GM12878 (cell line): ENCODE data around the gene CRYBG3. TPM values are rescaled to one million over a fixed set of nuclear protein-coding genes. Genes with fewer than 3 reads are reported as not detected.

Source experiments
- ATAC-seq: fragments of 200-7000 bp; cut with Tn5 transposase; 3 replicates; pipeline ENCODE4 v1.9.1; 2020; ENCODE audit warnings: mild to moderate bottlenecking, moderate library complexity
- BruUV-seq: library from RNA; stranded (reverse); fragments of 400-500 nt; replicated peaks from 2 replicates; lab custom pipeline; 2021; lab: Mats Ljungman, UMichigan
- CTCF ChIA-PET: fragments of 300-600 bp; sonication (Branson Sonifier 250); formaldehyde crosslinking; extraction: SDS; loops from one replicate; lab custom pipeline; 2021; ENCODE audit warnings: inconsistent platforms; lab: Yijun Ruan, JAX
- POLR2A ChIA-PET: fragments of 350-600 bp; formaldehyde crosslinking; extraction: SDS; loops from one replicate; lab custom pipeline; 2021; ENCODE audit warnings: inconsistent platforms; lab: Charles Lee
- RAD21 ChIA-PET: fragments of 300-600 bp; sonication (Branson Sonifier 250); formaldehyde crosslinking; loops from one replicate; lab custom pipeline; 2023; ENCODE audit warnings: antibody characterized with exemption; ENCODE audit not compliant: unreplicated experiment; lab: Charles Lee
- SMC1A ChIA-PET: fragments of 300-600 bp; sonication (Branson Sonifier 250); formaldehyde crosslinking; loops from one replicate; lab custom pipeline; 2023; ENCODE audit not compliant: unreplicated experiment, uncharacterized antibody; lab: Charles Lee
- DNase-seq: peaks from one replicate; pipeline ENCODE4 v3.0.0-alpha.2; 2011; ENCODE audit warnings: low read depth, low spot score
- FAIRE-seq: peaks from 3 replicates; lab custom pipeline; 2011; peaks lifted over from hg19 to GRCh38; lab: Jason Lieb, UNC
- H2AFZ ChIP-seq: 2 replicates; pipeline ENCODE4 v1.6.0; 2011; ENCODE audit warnings: low read depth, low read length, control low read depth; ENCODE audit not compliant: control insufficient read depth
- H3K27ac ChIP-seq: 2 replicates; pipeline ENCODE4 v1.5.1; 2011; ENCODE audit warnings: control low read depth; ENCODE audit not compliant: control insufficient read depth, insufficient read depth
- H3K27me3 ChIP-seq, 2 experiments: replicated peaks in 1 of 2; 2 replicates each; pipeline versions ENCODE4 v1.6.0 to v1.6.1; 2011; ENCODE audit warnings: low read length in 1 of 2; ENCODE audit not compliant: control insufficient read depth in 2 of 2, insufficient read depth in 2 of 2
- H3K36me3 ChIP-seq, 2 experiments: 2 replicates each; pipeline ENCODE4 v1.5.1; 2011; ENCODE audit warnings: low read length in 1 of 2; ENCODE audit not compliant: control insufficient read depth in 2 of 2, insufficient read depth in 2 of 2
- H3K4me1 ChIP-seq: 2 replicates; pipeline ENCODE4 v1.6.1; 2011; ENCODE audit warnings: mild to moderate bottlenecking, low read length, moderate library complexity, mixed read lengths; ENCODE audit not compliant: control insufficient read depth, insufficient read depth
- H3K4me2 ChIP-seq: 2 replicates; pipeline ENCODE4 v1.6.0; 2011; ENCODE audit warnings: control low read depth; ENCODE audit not compliant: control insufficient read depth, insufficient read depth
- H3K4me3 ChIP-seq: fragments of 200-600 bp; sonication (generic); 2 replicates; pipeline ENCODE4 v1.5.1; 2016
- H3K79me2 ChIP-seq: 2 replicates; pipeline ENCODE4 v1.6.0; 2011; ENCODE audit warnings: low read length; ENCODE audit not compliant: control insufficient read depth, insufficient read depth
- H3K9ac ChIP-seq: 2 replicates; pipeline ENCODE4 v1.8.0; 2011; ENCODE audit warnings: low read length, control low read depth, mixed read lengths; ENCODE audit not compliant: control insufficient read depth, insufficient read depth
- H3K9me3 ChIP-seq: replicated peaks from 3 replicates; pipeline ENCODE4 v1.5.1; 2011; ENCODE audit warnings: mild to moderate bottlenecking, low read length; ENCODE audit not compliant: control insufficient read depth, insufficient read depth
- H4K20me1 ChIP-seq: 2 replicates; pipeline ENCODE4 v1.6.0; 2011; ENCODE audit not compliant: control insufficient read depth, insufficient read depth
- ESRRA ChIP-seq: IDR thresholded peaks from 2 replicates; pipeline ENCODE4 v1.6.1; 2012; ENCODE audit warnings: mild to moderate bottlenecking, low read length, improper control_type of control experiment
- GABPA ChIP-seq: IDR thresholded peaks from 2 replicates; pipeline ENCODE4 v1.6.1; 2014; ENCODE audit warnings: antibody characterized with exemption, low read depth, mild to moderate bottlenecking, inconsistent platforms
- HDAC6 ChIP-seq: fragments of 200-600 bp; sonication (generic); IDR thresholded peaks from one replicate; pipeline ENCODE4 v1.8.0; 2017; ENCODE audit warnings: antibody characterized with exemption; ENCODE audit not compliant: unreplicated experiment
- IKZF2 ChIP-seq, 2 experiments: fragments of 450-650 bp; IDR thresholded peaks; 2 replicates each; pipeline ENCODE4 v1.6.1; 2017; ENCODE audit warnings: mild to moderate bottlenecking in 2 of 2, moderate library complexity in 2 of 2
- SUZ12 ChIP-seq: fragments of 200-600 bp; sonication (generic); IDR thresholded peaks from one replicate; pipeline ENCODE4 v1.6.1; 2018; ENCODE audit warnings: antibody characterized with exemption, mild to moderate bottlenecking; ENCODE audit not compliant: unreplicated experiment
- TBL1XR1 ChIP-seq: IDR thresholded peaks from 2 replicates; pipeline ENCODE4 v1.6.1; 2012; ENCODE audit warnings: low read depth, low read length, improper control_type of control experiment
- TCF12 ChIP-seq: IDR thresholded peaks from 2 replicates; pipeline ENCODE4 v1.6.1; 2011; ENCODE audit warnings: low read depth, mild to moderate bottlenecking, low read length
- TCF3 ChIP-seq: IDR thresholded peaks from 2 replicates; pipeline ENCODE4 v1.6.1; 2012; ENCODE audit warnings: low read depth, mild to moderate bottlenecking, low read length, borderline replicate concordance; ENCODE audit not compliant: insufficient read depth
- in situ Hi-C: fragments of 300-500 bp; cut with MboI; formaldehyde crosslinking; loops from 9 replicates; pipeline ENCODE4 v1.14.3; 2018; ENCODE audit warnings: mixed read lengths
- intact Hi-C: fragments of 100-400 bp; cut with micrococcal nuclease; formaldehyde crosslinking; loops from one replicate; pipeline ENCODE4 v1.14.2; 2022; ENCODE audit not compliant: unreplicated experiment
- polyA plus RNA-seq, 11 experiments: library from polyadenylated mRNA; depleted of rRNA in 4 of 11; unstranded in 6 of 11; stranded (reverse) in 5 of 11; fragments of >200 nt; fragmentation: Nextera tagmentation in 4 of 11; fragmentation: Illumina TruSeq in 1 of 11; extraction: Ambion mirVana in 4 of 11; extraction: Trizol in 1 of 11; gene quantifications; 1 replicate in 1 of 11; 2 replicates in 10 of 11; pipeline versions ENCODE4 v1.2.1 to v1.2.3, GENCODE V29; 2011 to 2016; ENCODE audit warnings: inconsistent platforms in 2 of 11, missing spikeins in 2 of 11, low read depth in 1 of 11
- total RNA-seq, 4 experiments: library from RNA; depleted of rRNA in 3 of 4; stranded (reverse); fragments of >200 nt in 3 of 4; fragmentation: Illumina TruSeq in 1 of 4; extraction: Trizol in 1 of 4; gene quantifications; 2 replicates each; pipeline versions ENCODE4 v1.2.1 to v1.2.3, GENCODE V29; 2013 to 2021
- TF ChIP-seq, protein P1 (sequence below): fragments of 450-650 bp; formaldehyde crosslinking; IDR thresholded peaks from 2 replicates; pipeline ENCODE4 v1.5.0; 2022; ENCODE audit warnings: mild to moderate bottlenecking, missing genetic modification characterization
- TF ChIP-seq, protein P2 (sequence below): IDR thresholded peaks from 2 replicates; pipeline ENCODE4 v1.6.1; 2012; ENCODE audit warnings: mild to moderate bottlenecking, low read depth, low read length
- TF ChIP-seq, protein P3 (sequence below): fragments of 450-650 bp; IDR thresholded peaks from 2 replicates; pipeline ENCODE4 v1.6.1; 2018; ENCODE audit warnings: borderline replicate concordance, mild to moderate bottlenecking; ENCODE audit not compliant: partially characterized antibody

The CRYBG3 gene
- total and polyA plus RNA-seq, 10 of the 15 experiments (the other 5 are each of a cell fraction or from before 2014, with no cell fraction given), result 0.11 to 5.4 (median 1.6) TPM

DNA sequence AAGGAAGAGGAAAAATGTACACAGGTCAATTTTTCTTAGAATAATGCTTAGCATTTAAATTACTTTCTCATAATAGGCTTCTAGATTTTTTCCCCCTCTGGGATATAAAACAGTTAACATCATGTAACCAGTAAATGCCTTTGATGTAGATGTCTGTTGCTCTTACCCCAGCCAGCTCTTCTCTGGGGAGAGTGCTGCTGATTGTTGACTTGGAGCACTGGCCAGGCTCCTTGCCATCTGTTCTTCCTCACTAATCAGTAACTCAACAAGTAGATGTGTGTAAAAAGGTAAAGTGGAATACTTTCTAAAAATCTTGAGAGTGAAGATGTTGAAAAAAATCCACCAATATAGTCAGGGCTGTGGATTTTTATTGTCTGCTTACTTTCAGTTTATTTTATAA is 108.2 kb downstream of the CRYBG3 start:
- ChIA-PET POLR2A (no interaction called here), CTCF (no interaction called here), SMC1A (interaction anchor here (1.2 kb wide), 1 partner anchor 15 kb away, joined by 3 read pairs; no protein-coding TSS in a partner anchor), RAD21 (no interaction called here)
- FAIRE-seq, result no peak
- Histone ChIP-seq H4K20me1 (no peaks in the 10 kb centered on the region), H3K36me3 (no peaks in the 10 kb centered on the region; a peak in 1 of 4 replicates), H3K4me3 (no peak overlapping the region), H3K9me3 (no peaks in the 10 kb centered on the region), H3K79me2 (no peaks in the 10 kb centered on the region), H3K27ac (no peak overlapping the region), H3K4me2 (no peak overlapping the region), H3K27me3 (no peaks in the 10 kb centered on the region), H3K9ac (no peak overlapping the region), H2AFZ (no peak overlapping the region), H3K4me1 (no peaks in the 10 kb centered on the region)
- BruUV-seq, result no TSS peak
- in situ Hi-C loops, result no loop called here
- ATAC-seq, result no peak
- no peak for DNase-seq
- intact Hi-C loops, result no loop called here
- TF ChIP-seq, protein P1, sequence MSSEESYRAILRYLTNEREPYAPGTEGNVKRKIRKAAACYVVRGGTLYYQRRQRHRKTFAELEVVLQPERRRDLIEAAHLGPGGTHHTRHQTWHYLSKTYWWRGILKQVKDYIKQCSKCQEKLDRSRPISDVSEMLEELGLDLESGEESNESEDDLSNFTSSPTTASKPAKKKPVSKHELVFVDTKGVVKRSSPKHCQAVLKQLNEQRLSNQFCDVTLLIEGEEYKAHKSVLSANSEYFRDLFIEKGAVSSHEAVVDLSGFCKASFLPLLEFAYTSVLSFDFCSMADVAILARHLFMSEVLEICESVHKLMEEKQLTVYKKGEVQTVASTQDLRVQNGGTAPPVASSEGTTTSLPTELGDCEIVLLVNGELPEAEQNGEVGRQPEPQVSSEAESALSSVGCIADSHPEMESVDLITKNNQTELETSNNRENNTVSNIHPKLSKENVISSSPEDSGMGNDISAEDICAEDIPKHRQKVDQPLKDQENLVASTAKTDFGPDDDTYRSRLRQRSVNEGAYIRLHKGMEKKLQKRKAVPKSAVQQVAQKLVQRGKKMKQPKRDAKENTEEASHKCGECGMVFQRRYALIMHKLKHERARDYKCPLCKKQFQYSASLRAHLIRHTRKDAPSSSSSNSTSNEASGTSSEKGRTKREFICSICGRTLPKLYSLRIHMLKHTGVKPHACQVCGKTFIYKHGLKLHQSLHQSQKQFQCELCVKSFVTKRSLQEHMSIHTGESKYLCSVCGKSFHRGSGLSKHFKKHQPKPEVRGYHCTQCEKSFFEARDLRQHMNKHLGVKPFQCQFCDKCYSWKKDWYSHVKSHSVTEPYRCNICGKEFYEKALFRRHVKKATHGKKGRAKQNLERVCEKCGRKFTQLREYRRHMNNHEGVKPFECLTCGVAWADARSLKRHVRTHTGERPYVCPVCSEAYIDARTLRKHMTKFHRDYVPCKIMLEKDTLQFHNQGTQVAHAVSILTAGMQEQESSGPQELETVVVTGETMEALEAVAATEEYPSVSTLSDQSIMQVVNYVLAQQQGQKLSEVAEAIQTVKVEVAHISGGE (CRISPR knock-in tag), result no peak
- TF ChIP-seq ESRRA (no peak), TCF3 (no peak), SUZ12 (no peak), TBL1XR1 (no peak), TCF12 (no peak), HDAC6 (no peak), GABPA (no peak), IKZF2 (IDR thresholded peaks at IDR 0.05) (no peak)
- TF ChIP-seq, protein P2, sequence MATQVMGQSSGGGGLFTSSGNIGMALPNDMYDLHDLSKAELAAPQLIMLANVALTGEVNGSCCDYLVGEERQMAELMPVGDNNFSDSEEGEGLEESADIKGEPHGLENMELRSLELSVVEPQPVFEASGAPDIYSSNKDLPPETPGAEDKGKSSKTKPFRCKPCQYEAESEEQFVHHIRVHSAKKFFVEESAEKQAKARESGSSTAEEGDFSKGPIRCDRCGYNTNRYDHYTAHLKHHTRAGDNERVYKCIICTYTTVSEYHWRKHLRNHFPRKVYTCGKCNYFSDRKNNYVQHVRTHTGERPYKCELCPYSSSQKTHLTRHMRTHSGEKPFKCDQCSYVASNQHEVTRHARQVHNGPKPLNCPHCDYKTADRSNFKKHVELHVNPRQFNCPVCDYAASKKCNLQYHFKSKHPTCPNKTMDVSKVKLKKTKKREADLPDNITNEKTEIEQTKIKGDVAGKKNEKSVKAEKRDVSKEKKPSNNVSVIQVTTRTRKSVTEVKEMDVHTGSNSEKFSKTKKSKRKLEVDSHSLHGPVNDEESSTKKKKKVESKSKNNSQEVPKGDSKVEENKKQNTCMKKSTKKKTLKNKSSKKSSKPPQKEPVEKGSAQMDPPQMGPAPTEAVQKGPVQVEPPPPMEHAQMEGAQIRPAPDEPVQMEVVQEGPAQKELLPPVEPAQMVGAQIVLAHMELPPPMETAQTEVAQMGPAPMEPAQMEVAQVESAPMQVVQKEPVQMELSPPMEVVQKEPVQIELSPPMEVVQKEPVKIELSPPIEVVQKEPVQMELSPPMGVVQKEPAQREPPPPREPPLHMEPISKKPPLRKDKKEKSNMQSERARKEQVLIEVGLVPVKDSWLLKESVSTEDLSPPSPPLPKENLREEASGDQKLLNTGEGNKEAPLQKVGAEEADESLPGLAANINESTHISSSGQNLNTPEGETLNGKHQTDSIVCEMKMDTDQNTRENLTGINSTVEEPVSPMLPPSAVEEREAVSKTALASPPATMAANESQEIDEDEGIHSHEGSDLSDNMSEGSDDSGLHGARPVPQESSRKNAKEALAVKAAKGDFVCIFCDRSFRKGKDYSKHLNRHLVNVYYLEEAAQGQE, result no peak
- TF ChIP-seq, protein P3, sequence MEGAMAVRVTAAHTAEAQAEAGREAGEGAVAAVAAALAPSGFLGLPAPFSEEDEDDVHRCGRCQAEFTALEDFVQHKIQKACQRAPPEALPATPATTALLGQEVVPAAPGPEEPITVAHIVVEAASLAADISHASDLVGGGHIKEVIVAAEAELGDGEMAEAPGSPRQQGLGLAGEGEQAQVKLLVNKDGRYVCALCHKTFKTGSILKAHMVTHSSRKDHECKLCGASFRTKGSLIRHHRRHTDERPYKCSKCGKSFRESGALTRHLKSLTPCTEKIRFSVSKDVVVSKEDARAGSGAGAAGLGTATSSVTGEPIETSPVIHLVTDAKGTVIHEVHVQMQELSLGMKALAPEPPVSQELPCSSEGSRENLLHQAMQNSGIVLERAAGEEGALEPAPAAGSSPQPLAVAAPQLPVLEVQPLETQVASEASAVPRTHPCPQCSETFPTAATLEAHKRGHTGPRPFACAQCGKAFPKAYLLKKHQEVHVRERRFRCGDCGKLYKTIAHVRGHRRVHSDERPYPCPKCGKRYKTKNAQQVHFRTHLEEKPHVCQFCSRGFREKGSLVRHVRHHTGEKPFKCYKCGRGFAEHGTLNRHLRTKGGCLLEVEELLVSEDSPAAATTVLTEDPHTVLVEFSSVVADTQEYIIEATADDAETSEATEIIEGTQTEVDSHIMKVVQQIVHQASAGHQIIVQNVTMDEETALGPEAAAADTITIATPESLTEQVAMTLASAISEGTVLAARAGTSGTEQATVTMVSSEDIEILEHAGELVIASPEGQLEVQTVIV, result no peak
